Right renal pelvis (tissue), 4 donors: ENCODE data around the gene NOD1. TPM values are rescaled to one million over a fixed set of nuclear protein-coding genes. Genes with fewer than 3 reads are reported as not detected.
"Not testable (repeated sequence)": the region's sequence is repeated elsewhere in the genome, so short reads cannot be mapped to it uniquely, and the experiment has no call there.

Experiments used
- DNase-seq, 4 donors: peaks; one replicate each; pipeline ENCODE4 v3.0.0-alpha.2; 2013; ENCODE audit warnings: low read depth in 4 of 4, low spot score in 3 of 4, missing footprints in 1 of 4
- polyA plus RNA-seq, 4 donors: library from polyadenylated mRNA; unstranded; fragments of 120-200 nt; gene quantifications; one replicate each; pipeline ENCODE4 v1.2.1, GENCODE V29; 2013; ENCODE audit not compliant: insufficient read length in 4 of 4

The NOD1 gene, protein sequence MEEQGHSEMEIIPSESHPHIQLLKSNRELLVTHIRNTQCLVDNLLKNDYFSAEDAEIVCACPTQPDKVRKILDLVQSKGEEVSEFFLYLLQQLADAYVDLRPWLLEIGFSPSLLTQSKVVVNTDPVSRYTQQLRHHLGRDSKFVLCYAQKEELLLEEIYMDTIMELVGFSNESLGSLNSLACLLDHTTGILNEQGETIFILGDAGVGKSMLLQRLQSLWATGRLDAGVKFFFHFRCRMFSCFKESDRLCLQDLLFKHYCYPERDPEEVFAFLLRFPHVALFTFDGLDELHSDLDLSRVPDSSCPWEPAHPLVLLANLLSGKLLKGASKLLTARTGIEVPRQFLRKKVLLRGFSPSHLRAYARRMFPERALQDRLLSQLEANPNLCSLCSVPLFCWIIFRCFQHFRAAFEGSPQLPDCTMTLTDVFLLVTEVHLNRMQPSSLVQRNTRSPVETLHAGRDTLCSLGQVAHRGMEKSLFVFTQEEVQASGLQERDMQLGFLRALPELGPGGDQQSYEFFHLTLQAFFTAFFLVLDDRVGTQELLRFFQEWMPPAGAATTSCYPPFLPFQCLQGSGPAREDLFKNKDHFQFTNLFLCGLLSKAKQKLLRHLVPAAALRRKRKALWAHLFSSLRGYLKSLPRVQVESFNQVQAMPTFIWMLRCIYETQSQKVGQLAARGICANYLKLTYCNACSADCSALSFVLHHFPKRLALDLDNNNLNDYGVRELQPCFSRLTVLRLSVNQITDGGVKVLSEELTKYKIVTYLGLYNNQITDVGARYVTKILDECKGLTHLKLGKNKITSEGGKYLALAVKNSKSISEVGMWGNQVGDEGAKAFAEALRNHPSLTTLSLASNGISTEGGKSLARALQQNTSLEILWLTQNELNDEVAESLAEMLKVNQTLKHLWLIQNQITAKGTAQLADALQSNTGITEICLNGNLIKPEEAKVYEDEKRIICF
- 1 to 10 TPM; 7.2 to 9.5 (median 9.0) TPM for polyA plus RNA-seq

DNA sequence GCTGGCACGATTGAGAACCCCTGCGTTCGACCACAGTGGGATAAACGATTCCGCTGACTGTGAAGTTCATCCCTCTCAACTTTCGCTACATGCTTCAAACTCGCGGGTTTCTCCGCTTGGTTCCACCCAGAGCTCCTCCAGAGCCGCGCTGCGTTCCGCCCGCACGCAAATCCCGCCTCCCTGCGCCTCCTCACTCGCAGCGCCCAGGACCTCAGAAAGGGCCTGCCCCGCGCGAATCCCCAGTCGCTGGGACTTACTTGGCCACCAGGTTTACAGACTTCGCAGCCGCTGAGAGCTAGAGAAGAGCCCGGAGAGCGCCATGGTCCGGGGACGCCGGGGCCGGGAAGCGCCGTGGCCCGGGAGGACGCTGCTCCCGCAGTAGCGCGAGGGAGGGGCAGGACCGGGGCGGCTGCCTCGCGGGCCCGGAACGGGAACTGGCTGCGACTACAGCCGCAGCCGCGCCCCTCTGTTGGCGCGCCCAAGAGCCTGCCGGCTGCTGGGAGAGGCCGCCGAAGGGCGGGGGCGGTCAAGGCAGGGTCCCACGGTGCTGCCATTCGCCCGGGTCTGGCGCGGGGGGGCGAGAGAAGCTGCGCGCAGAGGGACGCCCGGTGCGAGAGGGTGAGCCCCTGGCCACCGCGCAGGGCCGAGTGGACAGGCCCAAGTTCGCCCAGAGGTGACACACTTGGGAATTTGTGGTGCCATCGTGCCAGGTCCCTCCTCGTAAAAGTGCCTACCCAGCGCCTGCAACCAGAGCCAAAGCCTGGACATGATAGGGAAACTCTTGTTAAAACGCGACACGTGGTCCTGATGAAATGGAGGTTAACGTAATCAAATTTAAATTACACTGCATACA lies at the start of gene NOD1:
NOD1 (minus strand) TSS at position 436 of the 853 bp plus-strand sequence. CDS start 21,863 bp downstream, outside the sequence.
- peak in 2 of 4 donors; percentile 49 to 57 for DNase-seq

DNA sequence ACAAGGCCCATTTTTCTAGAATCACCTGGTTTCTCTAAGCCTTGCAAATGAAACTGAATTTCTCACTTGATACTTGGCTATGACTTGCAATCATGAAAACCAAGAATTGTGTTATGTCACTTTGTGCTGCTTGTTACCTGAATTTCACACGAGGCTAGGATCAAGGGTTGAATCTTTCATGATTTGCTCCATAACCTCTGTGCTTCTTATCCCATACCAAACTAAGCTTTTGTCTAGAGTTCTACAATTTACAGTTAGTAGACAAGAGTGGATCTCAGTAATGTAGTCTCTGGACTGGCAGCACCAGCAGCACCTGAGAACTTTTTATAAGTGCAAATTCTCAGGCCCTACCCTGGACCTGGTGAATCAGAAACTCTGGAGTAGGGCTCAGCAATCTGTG lies 48.7 kb upstream of the NOD1 start:
- not testable (repeated sequence) for DNase-seq

DNA sequence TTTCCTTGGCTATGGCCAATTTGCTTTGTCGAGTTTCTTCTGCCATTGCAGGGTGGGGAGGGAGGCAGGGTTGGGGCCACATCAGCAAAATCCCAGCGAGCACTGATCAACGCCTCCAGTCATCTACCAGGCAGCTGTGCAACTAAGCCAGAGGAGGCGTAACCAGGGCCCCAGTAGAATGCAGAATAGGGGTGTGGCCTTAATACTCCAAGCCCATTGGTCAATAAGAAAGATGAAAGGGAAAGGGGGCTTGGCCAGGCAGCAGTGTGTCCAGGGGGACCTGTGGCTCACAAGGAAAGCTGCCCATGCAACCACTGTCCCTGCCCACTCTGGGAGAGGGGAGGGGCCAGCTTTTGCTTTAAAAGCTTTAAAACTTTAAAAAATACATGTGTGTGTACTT lies 47.6 kb upstream of the NOD1 start:
- no peak for DNase-seq

DNA sequence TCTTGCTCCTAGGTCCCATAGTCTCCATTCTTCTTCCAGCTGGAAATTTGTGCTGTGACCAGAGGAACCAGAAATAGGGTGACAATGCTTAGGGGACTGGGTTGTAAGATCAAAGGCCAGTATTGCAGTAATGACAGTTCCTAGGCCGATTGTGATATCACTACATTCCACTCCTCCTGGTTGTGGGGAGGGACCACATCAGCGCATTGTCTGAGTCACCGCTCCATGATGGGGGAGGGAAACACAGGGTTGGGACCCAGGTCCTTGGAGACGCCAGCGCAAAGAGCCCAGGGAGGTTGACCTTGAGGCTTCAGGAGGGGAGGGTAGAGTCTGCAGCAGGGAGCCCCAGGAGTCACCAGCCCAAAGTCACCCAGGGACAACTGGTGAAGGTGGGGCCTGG lies 46.8 kb upstream of the NOD1 start:
- no peak for DNase-seq

DNA sequence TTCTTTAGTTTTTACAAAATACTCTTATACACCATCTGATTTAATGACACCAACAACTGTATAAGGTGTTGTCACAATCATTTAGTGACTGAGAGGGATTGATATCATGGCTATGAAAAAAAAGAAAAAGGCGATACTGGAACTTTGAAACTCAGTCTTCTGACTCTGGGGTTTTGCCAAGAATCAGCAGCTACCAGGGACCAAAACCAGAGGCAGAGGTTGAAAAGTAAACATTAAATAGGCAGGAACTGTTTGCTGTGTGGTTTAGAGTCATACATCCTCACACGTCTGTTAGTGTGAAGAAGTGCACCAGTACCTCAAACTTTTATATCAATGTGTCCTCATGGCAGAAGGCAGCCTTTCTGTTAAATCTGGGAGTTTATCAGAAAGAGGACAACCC lies 46.0 kb upstream of the NOD1 start:
- DNase-seq = no peak

DNA sequence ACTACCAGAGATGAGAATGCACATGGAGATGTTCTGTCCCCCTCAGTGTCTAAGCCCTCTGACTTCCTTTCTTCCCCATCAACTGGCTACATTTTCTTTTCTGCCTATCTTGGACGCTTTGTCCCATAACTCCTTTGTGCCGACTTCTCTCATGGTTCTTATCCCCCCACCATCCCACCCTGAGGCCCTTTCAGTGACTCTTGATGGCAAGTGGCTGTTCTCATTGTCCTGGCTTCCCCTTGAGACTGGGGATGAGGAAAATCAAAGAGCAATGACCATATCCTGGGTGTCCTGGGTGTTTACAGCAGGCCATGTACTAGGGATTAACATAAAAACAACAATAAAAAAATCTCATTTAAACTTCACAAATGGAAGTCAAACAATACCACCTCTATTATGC lies 44.9 kb upstream of the NOD1 start:
- no peak for DNase-seq

DNA sequence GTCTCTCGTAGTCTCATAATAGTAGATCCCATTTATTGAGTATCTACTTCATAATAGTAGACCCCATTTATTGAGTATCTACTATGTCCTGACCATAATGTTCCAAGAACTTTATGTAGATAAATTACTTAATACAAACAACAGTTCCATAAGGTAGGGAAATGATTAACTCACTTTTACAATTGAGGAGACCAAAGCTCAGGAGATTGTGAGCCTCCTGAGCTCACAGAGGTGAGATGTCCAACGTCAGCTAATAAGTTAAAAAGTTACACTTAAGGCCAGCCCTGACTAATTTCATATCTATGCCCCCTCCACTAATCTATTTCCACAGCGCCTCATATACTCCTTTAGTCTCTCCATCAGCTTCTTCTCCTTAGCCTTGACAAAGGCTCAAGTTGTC lies 43.6 kb upstream of the NOD1 start:
- no peak for DNase-seq

DNA sequence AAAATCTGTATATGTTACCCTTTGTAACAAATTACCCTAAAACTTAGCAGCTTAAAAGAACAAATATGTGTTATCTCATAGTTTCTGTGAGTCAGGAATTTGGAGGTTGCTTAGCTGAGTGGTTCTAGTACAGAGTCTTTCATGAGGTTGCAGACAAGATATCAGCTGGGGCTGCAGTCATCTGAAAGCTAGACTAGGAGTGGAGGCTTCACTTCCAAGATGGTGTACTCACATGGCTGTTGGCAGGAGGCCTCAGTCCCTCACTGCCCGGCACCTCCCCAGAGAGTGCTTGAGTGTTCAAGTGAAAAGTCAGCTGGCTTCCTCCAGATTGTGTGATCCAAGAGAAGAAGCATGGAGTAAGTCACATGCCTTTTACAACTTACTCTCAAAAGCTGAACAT lies 42.9 kb upstream of the NOD1 start:
- DNase-seq = no peak

DNA sequence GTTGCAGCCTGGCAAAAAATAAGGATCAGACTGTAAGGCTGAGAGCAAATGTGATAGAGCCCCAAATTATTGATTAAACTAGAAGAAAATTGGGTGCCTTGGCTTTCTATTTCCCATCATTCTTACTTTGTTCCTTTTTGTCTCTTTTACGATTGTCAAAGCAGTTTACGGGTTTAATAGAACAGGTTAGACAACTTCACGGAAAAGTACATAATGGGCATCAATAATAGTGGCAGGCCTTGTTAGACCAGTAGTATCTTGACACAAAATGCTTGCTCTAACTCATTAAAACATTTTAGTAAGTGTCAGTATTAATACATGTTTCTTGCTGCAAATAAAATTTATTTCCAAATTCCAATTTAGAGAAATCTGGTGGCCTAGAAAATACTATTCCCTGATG lies 40.5 kb upstream of the NOD1 start:
- no peak for DNase-seq

DNA sequence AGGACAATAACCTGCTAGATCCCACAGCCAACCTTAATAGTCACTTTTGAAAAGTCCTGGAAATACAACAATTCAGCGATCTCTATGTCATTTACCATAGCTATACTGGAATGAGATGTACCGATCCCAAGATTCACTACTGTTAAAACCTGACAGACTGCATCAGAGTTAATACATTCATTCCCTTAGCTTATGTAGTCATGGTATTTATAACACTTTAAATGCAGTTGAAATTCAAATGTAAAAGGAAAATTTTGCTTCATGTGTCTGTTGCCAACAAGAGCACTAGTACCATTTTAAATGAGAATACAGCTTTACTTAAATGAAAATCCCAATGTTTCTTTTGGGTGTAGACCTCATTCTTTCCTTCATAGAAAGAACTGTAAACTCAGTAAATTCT lies 37.2 kb upstream of the NOD1 start:
- DNase-seq = no peak

DNA sequence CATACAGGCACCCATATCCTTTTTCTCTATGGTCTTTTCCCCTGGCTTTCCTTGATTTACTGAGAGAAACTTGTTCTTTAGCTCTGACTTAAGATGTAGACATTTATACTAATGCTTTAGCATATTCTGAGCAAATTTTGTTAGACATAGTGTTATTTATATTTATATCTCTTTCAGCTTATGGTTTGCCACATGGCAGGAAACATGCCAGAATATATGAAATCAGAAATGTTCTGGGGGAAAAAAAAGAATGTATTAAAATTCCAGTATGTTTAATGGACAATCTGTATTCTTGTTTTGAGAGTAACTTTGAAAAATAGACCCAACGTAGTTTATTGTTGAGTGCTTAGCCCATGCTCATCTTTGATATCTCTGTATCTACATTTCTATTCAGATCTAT lies 36.2 kb upstream of the NOD1 start:
- DNase-seq = no peak

DNA sequence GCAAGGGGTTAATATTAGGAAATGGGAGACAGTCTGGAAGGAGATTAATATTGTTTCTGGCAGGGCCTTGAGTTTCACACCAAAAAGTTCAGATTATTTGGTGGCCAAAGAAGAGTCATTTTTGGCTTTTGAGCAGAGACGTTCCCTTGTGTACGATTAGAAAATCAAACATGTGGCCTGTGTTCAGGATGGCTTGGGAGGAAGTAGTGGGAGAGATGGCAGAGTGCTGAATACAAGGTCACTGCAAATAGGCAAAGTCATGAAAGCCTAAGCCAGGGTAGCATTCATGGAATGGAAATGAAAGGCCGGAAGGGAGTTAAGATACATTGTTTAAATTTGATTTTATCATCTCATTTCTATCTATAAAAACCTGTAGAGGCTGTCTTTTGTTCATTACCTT lies 35.6 kb upstream of the NOD1 start:
- DNase-seq = no peak

DNA sequence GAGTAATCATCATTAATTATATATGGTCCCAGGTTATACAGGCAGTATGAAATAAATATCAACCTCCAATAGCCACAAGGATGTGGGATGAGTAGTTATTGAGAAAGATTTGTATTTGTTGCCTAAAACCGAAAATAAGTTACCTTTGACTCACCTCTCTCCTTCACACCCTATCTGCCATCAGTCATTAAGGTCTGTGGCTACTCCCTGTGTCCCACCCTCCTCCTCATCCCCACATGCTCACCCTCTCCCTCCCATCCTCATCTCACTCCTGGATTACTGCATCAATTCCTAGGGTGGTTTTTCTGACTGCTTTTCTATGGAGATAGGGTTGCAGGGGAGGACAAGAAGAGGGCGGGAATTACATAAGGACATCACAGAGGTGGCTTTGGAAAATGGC lies 35.2 kb upstream of the NOD1 start:
- DNase-seq = no peak

DNA sequence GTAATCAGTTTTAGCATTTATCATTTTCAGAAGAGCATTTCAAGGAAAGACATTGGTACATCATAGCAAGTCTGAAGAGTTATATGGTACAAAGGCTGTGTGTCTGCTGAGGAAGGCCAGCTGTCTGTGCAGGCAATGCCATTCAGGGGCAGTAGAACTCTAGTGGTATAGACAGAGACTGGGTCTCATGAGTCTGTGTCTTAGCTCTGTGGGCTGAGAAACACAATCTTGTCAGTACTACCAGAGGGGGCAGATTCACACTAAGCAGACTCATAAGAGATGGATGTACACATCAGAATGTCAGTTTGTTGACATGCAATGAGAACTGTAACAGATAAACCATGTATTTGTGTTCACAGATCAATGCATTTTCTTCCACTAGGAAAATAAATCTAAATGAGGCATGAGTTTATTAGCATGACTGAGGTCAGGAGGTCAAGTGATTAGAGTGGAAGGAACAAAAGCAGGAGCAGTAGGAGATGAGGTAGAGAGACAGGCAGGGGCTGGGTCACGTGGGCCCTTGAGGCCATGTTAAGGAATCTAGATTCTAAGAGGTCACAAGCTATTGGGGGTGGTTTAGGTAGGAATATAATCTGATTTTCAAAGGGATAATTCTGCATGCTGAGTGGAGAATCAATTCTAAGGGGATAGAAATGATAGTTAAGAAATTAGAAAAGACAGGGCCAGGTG lies 33.5 kb upstream of the NOD1 start:
- no peak for DNase-seq

DNA sequence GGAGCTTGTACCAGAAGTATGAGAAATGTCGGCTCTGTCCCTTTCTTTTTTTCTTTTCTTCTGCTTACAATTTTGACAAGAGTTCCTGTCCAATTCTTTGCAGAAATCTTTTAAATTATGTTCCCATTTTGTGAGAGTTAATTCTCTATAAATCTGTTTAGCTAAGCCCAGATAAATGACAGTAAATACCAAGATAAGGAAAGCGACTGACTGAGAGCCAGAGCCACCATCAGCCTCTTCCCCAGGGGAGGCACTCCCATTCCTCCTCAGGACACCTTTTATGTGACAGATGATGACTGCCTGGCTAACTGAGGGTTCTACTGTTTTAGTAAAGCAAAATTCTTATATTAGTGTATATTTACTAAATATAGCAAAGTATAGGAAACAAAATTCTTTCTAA lies 32.9 kb upstream of the NOD1 start:
- DNase-seq = no peak

DNA sequence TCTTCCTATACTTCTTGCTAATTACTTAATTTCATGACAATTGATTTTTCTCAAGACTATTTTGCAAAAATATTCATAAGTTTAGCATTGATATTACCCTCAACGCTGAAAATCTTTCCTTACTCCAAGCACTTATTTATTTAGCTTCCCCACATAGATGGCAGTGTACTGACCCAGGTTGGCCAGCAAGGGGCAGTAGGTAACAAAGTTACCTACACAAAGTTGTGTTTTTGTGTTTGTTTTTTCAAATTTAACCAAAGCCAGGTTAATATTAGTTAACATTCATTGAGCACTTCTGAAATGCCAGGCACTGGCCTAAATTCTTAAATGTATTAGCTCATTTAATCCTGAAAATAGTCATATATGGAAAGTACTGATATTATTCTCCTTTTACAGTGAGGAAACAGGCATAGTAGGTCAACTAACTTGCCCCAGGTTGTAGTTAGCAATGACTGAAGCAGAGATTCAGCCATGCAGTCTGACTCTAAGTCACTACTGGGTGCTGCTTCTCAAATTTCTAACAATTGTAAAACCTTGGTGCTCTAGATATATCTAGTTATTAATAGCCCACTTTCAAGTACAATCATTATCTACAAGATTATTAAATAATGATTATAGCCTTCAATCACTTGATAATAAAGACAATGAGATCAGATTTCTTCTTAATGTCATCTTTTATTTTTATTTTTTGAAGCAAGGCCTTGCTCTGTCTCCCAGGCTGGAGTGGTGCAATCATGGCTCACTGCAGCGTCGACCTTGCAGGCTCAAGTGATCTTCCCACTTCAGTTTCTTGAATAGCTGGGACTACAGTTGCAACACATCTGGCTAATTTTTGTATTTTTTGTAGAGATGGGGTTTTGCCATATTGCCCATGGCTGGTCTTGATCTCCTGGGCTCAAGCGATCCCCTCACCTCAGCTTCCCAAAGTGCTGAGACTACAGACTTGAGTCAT lies 31.8 kb upstream of the NOD1 start:
- no peak for DNase-seq

DNA sequence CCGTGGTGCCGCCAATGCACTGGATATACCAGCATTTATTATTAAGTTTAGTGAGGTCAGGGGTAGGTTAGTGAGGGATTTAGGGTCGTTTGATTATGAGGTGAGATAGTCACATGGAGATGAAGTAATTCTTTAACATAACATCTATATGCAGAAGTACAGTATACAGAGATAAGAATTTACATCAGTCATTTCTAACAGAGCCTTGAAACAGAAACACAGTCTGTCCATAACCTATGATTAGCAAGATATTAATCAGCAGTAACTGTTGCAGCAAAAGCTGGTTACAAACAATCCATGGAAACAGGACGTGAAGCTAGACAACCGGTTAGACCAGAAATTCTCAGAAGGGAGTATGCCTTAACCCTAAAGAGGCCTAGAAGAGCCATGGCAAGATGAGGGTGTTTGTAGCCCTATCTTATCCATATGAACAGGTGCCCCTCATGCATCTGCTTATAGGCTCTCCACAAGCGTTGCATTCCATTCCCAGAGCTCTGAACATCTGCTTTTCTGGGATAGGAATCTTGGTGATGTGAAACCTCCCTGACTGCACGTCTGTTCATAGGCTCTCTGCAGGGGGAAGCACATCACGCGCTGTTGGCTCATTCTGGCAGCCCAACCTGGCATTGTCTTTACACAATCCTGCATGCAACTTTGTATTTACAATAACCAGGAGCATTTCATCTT lies 30.7 kb upstream of the NOD1 start:
- not testable (repeated sequence) for DNase-seq

DNA sequence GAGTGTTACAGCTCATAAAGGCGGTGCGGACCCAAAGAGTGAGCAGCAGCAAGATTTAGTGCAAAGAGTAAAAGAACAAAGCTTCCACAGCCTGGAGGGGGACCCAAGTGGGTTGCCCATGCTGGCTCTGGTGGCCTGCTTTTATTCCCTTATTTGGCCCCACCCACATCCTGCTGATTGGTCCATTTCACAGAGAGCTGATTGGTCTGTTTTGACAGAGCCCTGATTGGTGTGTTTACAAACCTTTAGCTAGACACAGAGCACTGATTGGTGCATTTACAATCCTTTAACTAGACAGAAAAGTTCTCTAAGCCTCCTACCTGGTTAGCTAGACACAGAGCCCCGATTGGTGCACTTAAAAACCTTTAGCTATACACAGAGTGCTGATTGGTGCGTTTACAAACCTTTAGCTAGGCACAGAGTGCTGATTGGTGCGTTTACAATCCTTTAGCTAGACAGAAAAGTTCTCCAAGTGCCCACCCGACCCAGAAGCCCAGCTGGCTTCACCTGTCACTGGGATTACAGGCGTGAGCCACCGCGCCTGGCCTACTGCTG lies 28.8 kb upstream of the NOD1 start:
- DNase-seq = not testable (repeated sequence)
